ENCODE data around the gene GARIN1A. TPM values are rescaled to one million over a fixed set of nuclear protein-coding genes. Genes with fewer than 3 reads are reported as not detected.

The GARIN1A gene
- total and polyA plus RNA-seq, 10 of the 15 experiments (the other 5 are each of a cell fraction or from before 2014, with no cell fraction given): 0.04 to 0.43 (median 0.23) TPM; not detected in 1

DNA sequence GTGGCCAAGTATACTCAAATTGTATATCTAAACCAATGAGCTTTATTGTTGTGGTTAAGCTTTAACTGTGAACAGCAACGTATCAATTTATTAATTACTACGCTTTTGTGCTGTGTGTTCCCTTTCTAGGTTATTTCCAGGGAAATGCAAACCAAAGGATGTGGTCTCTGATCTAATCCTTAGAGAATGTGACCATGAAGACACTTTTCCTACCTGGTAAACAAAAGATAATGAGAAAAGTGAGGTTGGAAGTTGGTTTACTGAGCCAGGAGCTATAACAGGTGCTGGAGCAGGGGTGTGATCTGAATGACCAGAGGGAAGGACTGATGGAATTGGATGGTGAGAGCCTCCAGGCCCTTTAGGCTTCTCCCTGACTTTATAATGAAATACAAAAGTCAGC lies 41.7 kb downstream of the GARIN1A start:
- Histone ChIP-seq H3K9me3 (replicated peaks; ENCODE audit: control insufficient read depth, insufficient read depth, low read length) (no peaks in the 10 kb centered on the region), H3K79me2 (ENCODE audit: control insufficient read depth, insufficient read depth, low read length) (no peaks in the 10 kb centered on the region), H3K27ac (ENCODE audit: control insufficient read depth, insufficient read depth) (no peak overlapping the region), H3K9ac (ENCODE audit: control insufficient read depth, insufficient read depth, low read length) (no peak overlapping the region), H3K4me2 (ENCODE audit: control insufficient read depth, insufficient read depth) (no peak overlapping the region), H3K4me1 (ENCODE audit: control insufficient read depth, insufficient read depth, low read length) (no peaks in the 10 kb centered on the region), H3K36me3 (ENCODE audit: control insufficient read depth in 2 of 2, insufficient read depth in 2 of 2, low read length in 1 of 2) (no peaks in the 10 kb centered on the region), H3K4me3 (no peak overlapping the region), H3K27me3 (replicated peaks in 1 of 2; ENCODE audit: control insufficient read depth in 2 of 2, insufficient read depth in 2 of 2, low read length in 1 of 2) (no peaks in the 10 kb centered on the region), H2AFZ (ENCODE audit: control insufficient read depth, low read depth, low read length) (no peak overlapping the region), H4K20me1 (ENCODE audit: control insufficient read depth, insufficient read depth) (no peaks in the 10 kb centered on the region)
- ChIA-PET POLR2A (interaction anchor here (1.2 kb wide), 1 partner anchor 25 kb away, joined by 4 read pairs; the partner anchor contains the start of gene CALU), CTCF (interaction anchor here (0.6 to 0.7 kb wide), 2 partner anchors 201 to 239 kb away, joined by 3 to 4 read pairs; no protein-coding TSS in a partner anchor), SMC1A (ENCODE audit: uncharacterized antibody, unreplicated experiment) (interaction anchor here (1.2 to 1.4 kb wide), 2 partner anchors 12 to 30 kb away, joined by 3 to 4 read pairs; no protein-coding TSS in a partner anchor), RAD21 (ENCODE audit: unreplicated experiment) (no interaction called here)
- no peak for ATAC-seq
- intact Hi-C loops (cut with micrococcal nuclease; ENCODE audit: unreplicated experiment): no loop called here
- in situ Hi-C loops (cut with MboI): no loop called here
- DNase-seq (ENCODE audit: low read depth, low spot score): no peak
- TF ChIP-seq ZNF207 (IDR thresholded peaks at IDR 0.05; ENCODE audit: borderline replicate concordance) (no peak), POLR2A (IDR thresholded peaks at IDR 0.05; ENCODE audit: low read depth, low read length) (no peak), RB1 (IDR thresholded peaks at IDR 0.05; ENCODE audit: borderline replicate concordance) (no peak), STAT1 (conservative IDR thresholded peaks at IDR 0.05) (no peak)
- 7% methylated on average over 2 of the region's 2 CpGs for WGBS (ENCODE audit: insufficient coverage, insufficient replicate concordance, low lambda C conversion rate, missing lambda C conversion rate)
- no peak for FAIRE-seq
- BruUV-seq (replicated peaks): no TSS peak

DNA sequence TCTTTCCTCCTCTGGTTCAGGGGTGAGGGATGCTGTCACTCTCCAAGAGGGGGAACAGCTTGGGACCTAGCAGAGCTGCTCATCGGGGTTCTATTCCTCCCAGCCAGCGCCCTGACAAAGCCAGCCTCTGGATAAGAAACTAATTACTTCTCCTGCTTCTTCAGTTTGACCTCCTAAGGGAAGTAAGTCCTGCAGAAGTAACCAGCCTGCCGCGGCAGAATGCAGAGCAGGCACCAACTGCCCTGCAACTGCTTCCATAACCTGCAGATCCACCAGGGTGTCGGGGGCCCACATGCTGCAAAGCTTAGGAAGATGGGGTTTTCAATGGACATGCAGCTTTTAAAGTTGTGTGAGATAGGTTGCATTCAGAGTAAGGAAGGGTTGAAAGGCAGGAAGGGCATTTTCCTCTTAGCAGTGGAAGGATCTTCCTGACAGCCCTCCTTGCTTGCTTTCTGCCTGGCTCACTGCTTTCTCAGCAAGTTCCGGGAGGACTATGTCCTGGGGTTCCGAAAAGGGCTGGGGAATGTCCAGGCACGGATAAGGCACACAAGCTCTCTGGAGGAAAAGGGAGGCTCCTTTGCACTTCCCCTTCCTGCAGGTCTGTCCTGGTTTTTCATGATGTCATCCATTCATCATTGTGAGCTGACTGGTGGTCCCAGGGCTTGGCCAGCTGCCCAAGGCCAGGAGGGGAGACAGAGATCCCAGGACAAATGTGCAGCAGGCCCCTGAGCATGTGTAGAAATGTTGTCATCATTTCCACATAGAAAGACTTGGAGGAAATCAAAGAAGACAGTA lies 42.8 kb downstream of the GARIN1A start:
- no peak overlapping the region for H2AFZ ChIP-seq (ENCODE audit: control insufficient read depth, low read depth, low read length)
- TF ChIP-seq RAD51 (IDR thresholded peaks at IDR 0.05): no peak
- no peak for TF ChIP-seq SIN3A (IDR thresholded peaks at IDR 0.05; ENCODE audit: low read depth, low read length)
- no peak for TF ChIP-seq FOS (IDR thresholded peaks at IDR 0.05; ENCODE audit: borderline replicate concordance, extremely low read depth, insufficient read length)
- no peak for TF ChIP-seq SMARCA5 (IDR thresholded peaks at IDR 0.05)
- TF ChIP-seq TCF12 (IDR thresholded peaks at IDR 0.05; ENCODE audit: low read depth, low read length): no peak
- TF ChIP-seq TAF1 (IDR thresholded peaks at IDR 0.05; ENCODE audit: borderline replicate concordance, low read depth, low read length): no peak
- no peak for TF ChIP-seq NR2C2 (IDR thresholded peaks at IDR 0.05; ENCODE audit: borderline replicate concordance, control insufficient read depth, insufficient read length, low read depth)
- TF ChIP-seq, protein P1, sequence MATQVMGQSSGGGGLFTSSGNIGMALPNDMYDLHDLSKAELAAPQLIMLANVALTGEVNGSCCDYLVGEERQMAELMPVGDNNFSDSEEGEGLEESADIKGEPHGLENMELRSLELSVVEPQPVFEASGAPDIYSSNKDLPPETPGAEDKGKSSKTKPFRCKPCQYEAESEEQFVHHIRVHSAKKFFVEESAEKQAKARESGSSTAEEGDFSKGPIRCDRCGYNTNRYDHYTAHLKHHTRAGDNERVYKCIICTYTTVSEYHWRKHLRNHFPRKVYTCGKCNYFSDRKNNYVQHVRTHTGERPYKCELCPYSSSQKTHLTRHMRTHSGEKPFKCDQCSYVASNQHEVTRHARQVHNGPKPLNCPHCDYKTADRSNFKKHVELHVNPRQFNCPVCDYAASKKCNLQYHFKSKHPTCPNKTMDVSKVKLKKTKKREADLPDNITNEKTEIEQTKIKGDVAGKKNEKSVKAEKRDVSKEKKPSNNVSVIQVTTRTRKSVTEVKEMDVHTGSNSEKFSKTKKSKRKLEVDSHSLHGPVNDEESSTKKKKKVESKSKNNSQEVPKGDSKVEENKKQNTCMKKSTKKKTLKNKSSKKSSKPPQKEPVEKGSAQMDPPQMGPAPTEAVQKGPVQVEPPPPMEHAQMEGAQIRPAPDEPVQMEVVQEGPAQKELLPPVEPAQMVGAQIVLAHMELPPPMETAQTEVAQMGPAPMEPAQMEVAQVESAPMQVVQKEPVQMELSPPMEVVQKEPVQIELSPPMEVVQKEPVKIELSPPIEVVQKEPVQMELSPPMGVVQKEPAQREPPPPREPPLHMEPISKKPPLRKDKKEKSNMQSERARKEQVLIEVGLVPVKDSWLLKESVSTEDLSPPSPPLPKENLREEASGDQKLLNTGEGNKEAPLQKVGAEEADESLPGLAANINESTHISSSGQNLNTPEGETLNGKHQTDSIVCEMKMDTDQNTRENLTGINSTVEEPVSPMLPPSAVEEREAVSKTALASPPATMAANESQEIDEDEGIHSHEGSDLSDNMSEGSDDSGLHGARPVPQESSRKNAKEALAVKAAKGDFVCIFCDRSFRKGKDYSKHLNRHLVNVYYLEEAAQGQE (IDR thresholded peaks at IDR 0.05; ENCODE audit: low read depth, low read length): no peak

More for the DNA sequence above, 42.8 kb downstream of the GARIN1A start:
- intact Hi-C loops (cut with micrococcal nuclease; ENCODE audit: unreplicated experiment): no loop called here
- Histone ChIP-seq H3K4me1 (ENCODE audit: control insufficient read depth, insufficient read depth, low read length) (no peaks in the 10 kb centered on the region), H3K79me2 (ENCODE audit: control insufficient read depth, insufficient read depth, low read length) (no peaks in the 10 kb centered on the region), H3K36me3 (ENCODE audit: control insufficient read depth in 2 of 2, insufficient read depth in 2 of 2, low read length in 1 of 2) (no peaks in the 10 kb centered on the region), H3K27ac (ENCODE audit: control insufficient read depth, insufficient read depth) (no peak overlapping the region), H3K27me3 (replicated peaks in 1 of 2; ENCODE audit: control insufficient read depth in 2 of 2, insufficient read depth in 2 of 2, low read length in 1 of 2) (no peaks in the 10 kb centered on the region), H3K9me3 (replicated peaks; ENCODE audit: control insufficient read depth, insufficient read depth, low read length) (no peaks in the 10 kb centered on the region), H3K4me3 (no peak overlapping the region), H3K9ac (ENCODE audit: control insufficient read depth, insufficient read depth, low read length) (no peak overlapping the region), H4K20me1 (ENCODE audit: control insufficient read depth, insufficient read depth) (no peaks in the 10 kb centered on the region), H3K4me2 (ENCODE audit: control insufficient read depth, insufficient read depth) (no peak overlapping the region)
- no peak for FAIRE-seq
- in situ Hi-C loops (cut with MboI): no loop called here
- 32% methylated on average over 8 of the region's 8 CpGs for WGBS (ENCODE audit: insufficient coverage, insufficient replicate concordance, low lambda C conversion rate, missing lambda C conversion rate)
- ChIA-PET SMC1A (ENCODE audit: uncharacterized antibody, unreplicated experiment) (no interaction called here), CTCF (interaction anchor here (1.1 to 1.3 kb wide), 2 partner anchors 10 to 20 kb away, joined by 3 read pairs; no protein-coding TSS in a partner anchor), RAD21 (ENCODE audit: unreplicated experiment) (no interaction called here), POLR2A (no interaction called here)
- BruUV-seq (replicated peaks): no TSS peak
- ATAC-seq: no peak
- no peak for DNase-seq (ENCODE audit: low read depth, low spot score)

All from GM12878 (cell line).